BLaER1 treated with 17β-estradiol and CSF1 and Interleukin-3, amounts not matched to agents 10 nM and 100 nM (cell line): ENCODE data around the gene GJC1.
A peak's percentile ranks its signal among the peaks of the same experiment; 100 is the strongest.

Experiments
- H3K27ac ChIP-seq, 11 experiments: shearing (Covaris generic); formaldehyde crosslinking; 2 replicates each; pipeline ENCODE4 v1.8.1; 2022
- H3K27me3 ChIP-seq, 11 experiments: shearing (Covaris generic); formaldehyde crosslinking; 2 replicates each; pipeline ENCODE4 v1.8.1; 2022
- H3K36me3 ChIP-seq, 11 experiments: shearing (Covaris generic); formaldehyde crosslinking; 2 replicates each; pipeline ENCODE4 v1.8.1; 2022
- H3K4me1 ChIP-seq, 10 experiments: shearing (Covaris generic); formaldehyde crosslinking; 2 replicates each; pipeline ENCODE4 v1.8.1; 2022
- H3K4me2 ChIP-seq, 11 experiments: shearing (Covaris generic); formaldehyde crosslinking; 2 replicates each; pipeline ENCODE4 v1.8.1; 2022
- H3K4me3 ChIP-seq, 10 experiments: shearing (Covaris generic); formaldehyde crosslinking; 2 replicates each; pipeline ENCODE4 v1.8.1; 2022
- H3K9ac ChIP-seq, 11 experiments: shearing (Covaris generic); formaldehyde crosslinking; 2 replicates each; pipeline ENCODE4 v1.8.1; 2022
- H3K9me3 ChIP-seq, 11 experiments: shearing (Covaris generic); formaldehyde crosslinking; replicated peaks in 1 of 11; 2 replicates each; pipeline ENCODE4 v1.8.1; 2022
- H4K20me1 ChIP-seq, 11 experiments: shearing (Covaris generic); formaldehyde crosslinking; 2 replicates each; pipeline ENCODE4 v1.8.1; 2022
- Cebpa-rat ChIP-seq, 11 experiments: shearing (Covaris generic); IDR thresholded peaks; 2 replicates each; pipeline ENCODE4 v1.8.1; 2022

GJC1 gene

DNA sequence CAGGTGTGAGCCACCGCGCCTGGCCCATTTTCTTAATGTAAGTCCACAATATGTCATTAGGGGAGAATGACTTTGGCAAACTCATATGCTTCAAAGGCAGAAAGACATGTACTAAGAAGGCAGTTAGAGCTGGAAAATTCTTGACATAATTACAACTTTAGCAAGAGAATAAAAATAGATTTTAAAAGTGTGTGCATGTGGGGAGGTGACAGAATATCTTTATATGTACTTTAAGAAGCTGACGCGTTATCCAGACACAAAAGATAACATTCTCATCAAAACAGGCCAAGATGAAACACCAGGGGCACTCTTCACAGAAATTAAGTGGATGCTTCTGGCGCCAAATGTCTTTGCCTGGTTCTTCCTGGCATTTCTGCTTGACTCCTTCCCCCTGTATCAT lies 28.2 kb downstream of the GJC1 start:
- Histone ChIP-seq H3K27me3 (no peaks in the 10 kb centered on the region), H3K36me3 (peaks cover 21 to 91% (median 74%) of the 10 kb centered on the region in 11 experiments), H3K4me1 (peaks cover 0 to 18% (median 7%) of the 10 kb centered on the region in 10 experiments; a peak in 9 of 20 replicates), H3K4me2 (no peak overlapping the region), H3K4me3 (no peak overlapping the region), H4K20me1 (peaks cover 0 to 12% (median 0%) of the 10 kb centered on the region in 11 experiments; a peak in 3 of 22 replicates), H3K9me3 (no peaks in the 10 kb centered on the region), H3K27ac (no peak overlapping the region), H3K9ac (no peak overlapping the region)
- TF ChIP-seq Cebpa-rat (IDR thresholded peaks at IDR 0.05): no peak

DNA sequence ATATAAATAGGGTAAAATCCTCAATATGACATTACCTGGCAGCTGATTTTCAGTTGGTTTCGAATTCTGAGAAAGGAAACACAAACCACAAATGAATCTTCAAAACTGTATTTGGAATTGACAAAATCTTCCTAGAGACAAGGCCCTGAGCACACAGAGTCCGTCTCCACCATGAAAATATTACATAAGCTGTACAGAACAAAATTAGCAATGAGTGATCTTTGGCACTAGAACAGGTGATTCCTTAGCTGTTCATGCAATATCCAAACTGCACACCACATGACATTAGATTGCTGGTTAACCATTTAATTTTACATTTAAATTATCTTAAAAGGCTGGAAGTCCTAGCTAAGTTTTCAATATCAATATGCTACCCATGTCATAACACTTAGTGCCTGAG lies 31.7 kb downstream of the GJC1 start:
- H3K9me3 ChIP-seq: no peaks in the 10 kb centered on the region
- H3K4me3 ChIP-seq: no peak overlapping the region
- H3K27me3 ChIP-seq: no peaks in the 10 kb centered on the region
- no peak overlapping the region for H3K27ac ChIP-seq
- H3K9ac ChIP-seq: no peak overlapping the region
- H3K36me3 ChIP-seq: peaks cover 0 to 56% (median 42%) of the 10 kb centered on the region in 11 experiments; a peak in 17 of 22 replicates
- no peak for TF ChIP-seq Cebpa-rat (IDR thresholded peaks at IDR 0.05)
- H3K4me1 ChIP-seq: peaks cover 29 to 48% (median 38%) of the 10 kb centered on the region in 10 experiments
- H3K4me2 ChIP-seq: 0 out of 22 replicates have a peak overlapping the region, but pooled peaks of 3 of the 11 experiments have one; percentile 0 to 5 (median 3)
- peaks cover 0 to 8% (median 0%) of the 10 kb centered on the region in 11 experiments; a peak in 1 of 22 replicates for H4K20me1 ChIP-seq

- H4K20me1 ChIP-seq: peaks cover 0 to 8% (median 0%) of the 10 kb centered on the region in 11 experiments; a peak in 1 of 22 replicates
- peaks cover 29 to 48% (median 42%) of the 10 kb centered on the region in 10 experiments for H3K4me1 ChIP-seq
- H3K9me3 ChIP-seq: no peaks in the 10 kb centered on the region
- H3K27me3 ChIP-seq: no peaks in the 10 kb centered on the region
- H3K9ac ChIP-seq: no peak overlapping the region
- no peak for TF ChIP-seq Cebpa-rat (IDR thresholded peaks at IDR 0.05)
- H3K36me3 ChIP-seq: peaks cover 0 to 51% (median 37%) of the 10 kb centered on the region in 11 experiments; a peak in 16 of 22 replicates
- 0 out of 22 replicates have a peak overlapping the region, but pooled peaks of 2 of the 11 experiments have one; percentile 0 to 5 for H3K4me2 ChIP-seq
- no peak overlapping the region for H3K27ac ChIP-seq
- no peak overlapping the region for H3K4me3 ChIP-seq
Observed at GRCh38 chr17:44797802-44798201, 32.3 kb downstream of the GJC1 start.

- H4K20me1 ChIP-seq: peaks cover 0 to 7% (median 0%) of the 10 kb centered on the region in 11 experiments; a peak in 1 of 22 replicates
- peaks cover 0 to 40% (median 26%) of the 10 kb centered on the region in 11 experiments; a peak in 13 of 22 replicates for H3K36me3 ChIP-seq
Observed at GRCh38 chr17:44796731-44797130, 33.4 kb downstream of the GJC1 start.

DNA sequence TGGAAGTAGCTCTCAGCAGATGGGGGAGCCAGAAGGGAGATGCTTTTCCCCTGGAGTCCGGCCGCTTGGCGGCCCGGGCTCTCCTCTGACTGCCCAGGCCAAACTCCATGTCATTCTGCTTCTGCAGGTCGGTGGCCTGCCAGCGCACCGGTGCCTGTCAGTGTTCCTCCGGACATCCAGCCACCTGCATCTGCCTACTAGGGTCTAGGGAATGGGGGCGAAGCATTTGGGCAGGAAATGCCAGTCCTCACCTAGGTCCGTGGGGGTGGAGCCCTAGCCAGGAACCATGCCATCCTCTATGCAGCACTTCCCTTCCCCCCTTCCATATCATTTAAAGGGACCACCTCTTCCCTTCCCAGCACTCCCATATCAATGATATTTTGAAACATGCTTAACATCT lies 34.2 kb downstream of the GJC1 start:
- no peak for TF ChIP-seq Cebpa-rat (IDR thresholded peaks at IDR 0.05)
- H3K9me3 ChIP-seq: no peaks in the 10 kb centered on the region
- no peak overlapping the region for H3K4me3 ChIP-seq
- peak overlapping the region in 2 of 11 experiments; percentile 61 to 76; a peak in 1 of 22 replicates for H3K9ac ChIP-seq
- H3K27me3 ChIP-seq: no peaks in the 10 kb centered on the region
- H3K4me2 ChIP-seq: peak overlapping the region; percentile 73 to 87 (median 82); a peak in 21 of 22 replicates
- H3K36me3 ChIP-seq: peaks cover 0 to 32% (median 18%) of the 10 kb centered on the region in 11 experiments; a peak in 12 of 22 replicates
- peaks cover 29 to 51% (median 45%) of the 10 kb centered on the region in 10 experiments for H3K4me1 ChIP-seq
- peak overlapping the region in 8 of 11 experiments; percentile 72 to 88 (median 80); a peak in 13 of 22 replicates for H3K27ac ChIP-seq
- H4K20me1 ChIP-seq: no peaks in the 10 kb centered on the region

More at GRCh38 chr17:44796731-44797130, 33.4 kb downstream of the GJC1 start:
- H3K4me3 ChIP-seq: no peak overlapping the region
- H3K27me3 ChIP-seq: no peaks in the 10 kb centered on the region
- peaks cover 29 to 51% (median 45%) of the 10 kb centered on the region in 10 experiments for H3K4me1 ChIP-seq
- no peaks in the 10 kb centered on the region for H3K9me3 ChIP-seq
- TF ChIP-seq Cebpa-rat (IDR thresholded peaks at IDR 0.05): no peak
- no peak overlapping the region for H3K27ac ChIP-seq
- no peak overlapping the region for H3K4me2 ChIP-seq
- no peak overlapping the region for H3K9ac ChIP-seq

- Histone ChIP-seq H3K4me2 (peak overlapping the region; percentile 73 to 87 (median 82)), H3K9ac (peak overlapping the region in 9 of 11 experiments; percentile 60 to 76 (median 70); a peak in 11 of 22 replicates)
Observed at GRCh38 chr17:44795421-44795820, 34.7 kb downstream of the GJC1 start.

GRCh38 chr17:44794851-44795413 lies 35.2 kb downstream of the GJC1 start:
- no peaks in the 10 kb centered on the region for H4K20me1 ChIP-seq
- peaks cover 0 to 22% (median 8%) of the 10 kb centered on the region in 11 experiments; a peak in 9 of 22 replicates for H3K36me3 ChIP-seq
- peak overlapping the region; percentile 73 to 87 (median 82) for H3K4me2 ChIP-seq
- peaks cover 29 to 51% (median 45%) of the 10 kb centered on the region in 10 experiments for H3K4me1 ChIP-seq
- peak overlapping the region; percentile 27 to 76 (median 68) for H3K9ac ChIP-seq
- H3K27me3 ChIP-seq: no peaks in the 10 kb centered on the region
- peak overlapping the region in 8 of 10 experiments; percentile 4 to 50 (median 28); a peak in 10 of 20 replicates for H3K4me3 ChIP-seq
- TF ChIP-seq Cebpa-rat (IDR thresholded peaks at IDR 0.05): no peak
- H3K9me3 ChIP-seq: no peaks in the 10 kb centered on the region
- peak overlapping the region; percentile 35 to 88 (median 78); a peak in 21 of 22 replicates for H3K27ac ChIP-seq

More at GRCh38 chr17:44795421-44795820, 34.7 kb downstream of the GJC1 start:
- Histone ChIP-seq H3K27me3 (no peaks in the 10 kb centered on the region), H3K36me3 (peaks cover 0 to 27% (median 13%) of the 10 kb centered on the region in 11 experiments; a peak in 10 of 22 replicates), H3K4me3 (no peak overlapping the region; a peak in 1 of 20 replicates), H3K27ac (peak overlapping the region; percentile 35 to 88 (median 78); a peak in 21 of 22 replicates), H3K4me1 (peaks cover 29 to 51% (median 45%) of the 10 kb centered on the region in 10 experiments), H3K9me3 (no peaks in the 10 kb centered on the region), H4K20me1 (no peaks in the 10 kb centered on the region)
- TF ChIP-seq Cebpa-rat (IDR thresholded peaks at IDR 0.05): no peak

GRCh38 chr17:44793885-44794842 lies 35.9 kb downstream of the GJC1 start:
- Histone ChIP-seq H3K4me3 (peak overlapping the region in 8 of 10 experiments; percentile 4 to 50 (median 28); a peak in 10 of 20 replicates), H3K27ac (peak overlapping the region; percentile 35 to 88 (median 78); a peak in 21 of 22 replicates), H3K27me3 (no peaks in the 10 kb centered on the region), H3K4me2 (peak overlapping the region; percentile 73 to 87 (median 82)), H4K20me1 (no peaks in the 10 kb centered on the region), H3K36me3 (peaks cover 0 to 14% (median 5%) of the 10 kb centered on the region in 11 experiments; a peak in 7 of 22 replicates), H3K4me1 (peaks cover 29 to 51% (median 45%) of the 10 kb centered on the region in 10 experiments), H3K9me3 (no peaks in the 10 kb centered on the region), H3K9ac (peak overlapping the region; percentile 27 to 76 (median 68))
- TF ChIP-seq Cebpa-rat (IDR thresholded peaks at IDR 0.05): no peak
